GM10266 (cell line): ENCODE data around the gene KDM4F.

Source experiments
- DNase-seq: peaks from one replicate; pipeline ENCODE4 v3.0.0; 2012; ENCODE audit errors: extremely low spot score
- TF ChIP-seq, protein P1 (sequence below): IDR thresholded peaks from 2 replicates; pipeline ENCODE4 v1.5.1; 2012; ENCODE audit warnings: mild to moderate bottlenecking, low read depth; ENCODE audit not compliant: control insufficient read depth, insufficient read depth; ENCODE audit errors: missing control alignments

The KDM4F gene

DNA sequence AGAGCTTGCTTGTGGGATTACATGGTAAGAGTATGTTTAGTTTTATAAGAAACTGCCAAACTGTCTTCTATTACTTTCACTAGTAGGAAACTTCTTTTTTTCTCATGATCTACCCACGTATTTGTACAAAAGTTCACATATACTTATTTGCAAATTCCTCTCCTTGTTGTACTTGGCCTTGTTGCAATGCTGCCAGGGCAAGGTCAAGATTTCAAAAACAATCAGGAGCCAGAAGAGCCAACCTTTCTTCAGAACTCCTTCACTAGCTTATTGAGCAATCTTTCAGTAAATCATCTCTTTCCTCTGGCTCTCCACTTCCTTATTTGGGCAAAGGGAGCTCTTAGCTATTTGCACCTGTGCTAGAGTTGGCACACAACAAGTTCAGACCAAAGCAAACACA is 27.2 kb downstream of the KDM4F start:
- TF ChIP-seq, protein P1, sequence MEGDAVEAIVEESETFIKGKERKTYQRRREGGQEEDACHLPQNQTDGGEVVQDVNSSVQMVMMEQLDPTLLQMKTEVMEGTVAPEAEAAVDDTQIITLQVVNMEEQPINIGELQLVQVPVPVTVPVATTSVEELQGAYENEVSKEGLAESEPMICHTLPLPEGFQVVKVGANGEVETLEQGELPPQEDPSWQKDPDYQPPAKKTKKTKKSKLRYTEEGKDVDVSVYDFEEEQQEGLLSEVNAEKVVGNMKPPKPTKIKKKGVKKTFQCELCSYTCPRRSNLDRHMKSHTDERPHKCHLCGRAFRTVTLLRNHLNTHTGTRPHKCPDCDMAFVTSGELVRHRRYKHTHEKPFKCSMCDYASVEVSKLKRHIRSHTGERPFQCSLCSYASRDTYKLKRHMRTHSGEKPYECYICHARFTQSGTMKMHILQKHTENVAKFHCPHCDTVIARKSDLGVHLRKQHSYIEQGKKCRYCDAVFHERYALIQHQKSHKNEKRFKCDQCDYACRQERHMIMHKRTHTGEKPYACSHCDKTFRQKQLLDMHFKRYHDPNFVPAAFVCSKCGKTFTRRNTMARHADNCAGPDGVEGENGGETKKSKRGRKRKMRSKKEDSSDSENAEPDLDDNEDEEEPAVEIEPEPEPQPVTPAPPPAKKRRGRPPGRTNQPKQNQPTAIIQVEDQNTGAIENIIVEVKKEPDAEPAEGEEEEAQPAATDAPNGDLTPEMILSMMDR: no peak
- DNase-seq: no peak

DNA sequence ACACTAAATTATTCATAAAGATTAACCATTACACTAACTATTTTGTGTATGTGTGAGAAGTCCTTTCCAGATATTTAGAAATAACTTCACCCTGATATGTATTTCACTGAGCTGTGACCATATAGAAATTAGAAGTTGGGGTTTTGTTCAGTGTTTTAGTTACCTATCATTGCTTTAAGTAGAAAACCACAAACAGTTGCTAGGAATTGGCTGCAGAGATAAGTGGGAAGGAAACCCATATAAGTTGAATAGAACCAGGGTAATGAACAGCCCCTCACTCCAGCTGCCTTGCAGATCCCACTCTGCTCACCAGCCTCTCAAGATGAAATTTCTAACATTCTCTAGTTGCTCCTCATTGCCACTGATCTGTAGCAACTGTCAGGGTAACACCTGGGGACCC is 27.8 kb downstream of the KDM4F start:
- TF ChIP-seq, protein P1: no peak
- DNase-seq: no peak

DNA sequence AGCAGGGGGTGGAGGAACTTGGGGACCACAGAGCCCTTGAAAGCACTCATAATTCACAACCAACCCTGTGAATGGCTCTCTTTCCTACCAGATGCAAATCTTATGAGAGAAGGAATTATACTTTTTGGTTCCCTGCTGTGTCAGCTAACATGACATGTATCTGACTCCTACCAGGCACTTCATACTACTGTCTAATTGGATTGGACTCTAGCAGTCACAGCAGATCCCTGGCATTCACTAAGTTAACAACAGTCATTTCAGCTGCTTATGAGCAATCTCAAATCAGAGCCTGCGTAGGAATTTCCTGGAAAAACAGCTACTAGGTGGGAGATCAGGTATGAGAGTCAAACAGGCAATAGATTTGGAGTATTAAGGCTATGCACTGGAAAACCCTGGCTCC is 29.3 kb downstream of the KDM4F start:
- TF ChIP-seq, protein P1: no peak
- no peak for DNase-seq

DNA sequence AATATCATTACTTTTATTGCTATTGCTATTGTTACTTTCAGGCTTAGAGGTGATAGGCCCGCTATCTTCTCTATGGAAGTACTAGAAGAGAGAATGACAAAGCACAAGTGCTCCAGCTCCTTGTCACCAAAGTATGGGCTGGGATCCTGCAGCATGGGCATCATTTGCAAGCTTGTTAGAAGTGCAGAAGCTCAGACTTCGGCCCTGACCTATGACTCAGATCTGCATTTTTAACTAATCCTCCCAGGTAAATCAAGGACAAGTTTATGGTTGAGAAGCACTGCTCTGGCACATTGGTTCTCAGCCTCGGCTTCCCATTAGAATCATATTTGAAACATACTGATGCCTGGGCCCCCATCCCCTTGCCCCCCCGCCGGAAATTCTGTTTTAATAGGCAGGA is 31.8 kb downstream of the KDM4F start:
- TF ChIP-seq, protein P1: no peak
- DNase-seq: no peak

DNA sequence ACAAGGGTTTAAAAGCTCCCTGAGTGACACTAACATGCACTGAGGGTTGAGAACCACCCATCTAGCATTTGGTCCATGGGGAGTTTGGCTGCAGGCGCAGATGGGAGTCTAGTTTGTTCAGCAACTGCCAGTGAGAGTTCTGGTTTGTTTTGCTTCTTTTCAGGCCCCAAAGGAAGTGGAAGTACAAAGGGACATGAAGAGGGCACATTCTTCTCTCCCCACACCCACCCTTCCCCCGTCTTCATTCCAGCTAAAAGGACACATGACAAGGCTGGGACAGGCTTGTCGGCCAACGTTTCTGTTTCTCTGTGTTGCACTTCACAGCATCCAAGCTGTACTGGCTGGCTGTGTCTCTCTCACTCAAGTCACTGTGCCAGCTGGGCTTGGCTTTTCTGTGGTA is 32.2 kb downstream of the KDM4F start:
- TF ChIP-seq, protein P1: no peak
- DNase-seq: no peak

DNA sequence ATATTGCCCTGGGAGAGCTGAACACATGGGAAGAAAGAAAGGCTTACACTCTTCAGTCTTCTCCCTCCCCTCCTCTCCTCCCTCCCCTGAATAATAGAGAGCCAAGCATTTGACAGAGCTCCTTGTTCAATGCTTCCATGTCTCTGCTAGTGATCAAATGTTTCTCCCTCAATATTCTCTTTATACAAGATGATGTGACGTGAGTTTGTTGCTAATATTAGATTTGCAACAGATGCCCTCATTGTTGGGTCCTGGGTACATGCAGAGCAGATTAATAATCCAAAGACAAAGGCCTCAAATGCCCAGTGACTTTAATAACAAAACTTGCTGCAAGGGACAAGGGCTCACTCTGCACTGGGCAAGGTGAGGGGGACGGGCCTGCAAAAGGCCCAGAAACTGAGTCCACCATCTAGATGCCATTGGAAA is 33.4 kb downstream of the KDM4F start:
- no peak for DNase-seq
- TF ChIP-seq, protein P1: no peak

DNA sequence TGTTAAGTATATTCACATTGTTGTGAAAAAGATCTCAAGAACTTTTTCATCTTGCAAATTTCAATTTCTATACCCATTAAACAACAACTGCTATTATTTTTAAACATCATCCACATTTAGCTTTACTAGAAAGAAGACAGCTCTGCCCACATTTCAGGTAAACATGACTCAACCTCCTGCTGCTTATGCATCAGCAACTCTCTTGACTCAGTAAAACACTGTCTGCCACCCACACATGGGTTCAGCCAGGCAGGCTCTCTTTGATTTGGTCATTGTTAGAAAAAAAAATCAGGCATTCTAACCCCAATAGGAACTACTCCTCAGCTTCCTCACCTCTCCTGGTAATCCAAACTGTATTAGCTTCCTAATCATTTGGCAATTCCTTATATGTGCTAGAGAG is 35.3 kb downstream of the KDM4F start:
- DNase-seq: peak; percentile 37
- TF ChIP-seq, protein P1: no peak
